NCI-H1417 (cell line): ENCODE results near the gene EML4.

Experiments
- DNase-seq, 3 experiments: peaks; one replicate each; lab custom pipeline; 2025; lab: John Stamatoyannopoulos, UW

The EML4 gene

GRCh38 chr2:42137125-42137841, 31.9 kb upstream of the EML4 start:
- no peak for DNase-seq

- no peak for DNase-seq
Measured at GRCh38 chr2:42138163-42139015, 30.8 kb upstream of the EML4 start.

- no peak for DNase-seq
Measured at GRCh38 chr2:42139101-42139500, 30.1 kb upstream of the EML4 start.

- no peak for DNase-seq
Measured at GRCh38 chr2:42140496-42140895, 28.7 kb upstream of the EML4 start.

GRCh38 chr2:42141687-42142546, 27.2 kb upstream of the EML4 start:
- peak; percentile 18 to 85 (median 58) for DNase-seq

GRCh38 chr2:42142547-42143184, 26.5 kb upstream of the EML4 start:
- peak in 1 of 3 experiments; percentile 59 for DNase-seq

GRCh38 chr2:42147641-42148274, 21.4 kb upstream of the EML4 start:
- no peak for DNase-seq

- DNase-seq: no peak
Measured at GRCh38 chr2:42150159-42150558, 19.0 kb upstream of the EML4 start.

GRCh38 chr2:42153944-42154581, 15.1 kb upstream of the EML4 start:
- no peak for DNase-seq

GRCh38 chr2:42156721-42157120, 12.4 kb upstream of the EML4 start:
- DNase-seq: no peak

GRCh38 chr2:42161444-42161843, 7.7 kb upstream of the EML4 start:
- no peak for DNase-seq

- DNase-seq: peak in 1 of 3 experiments; percentile 25
Measured at GRCh38 chr2:42163444-42164045, 5.6 kb upstream of the EML4 start.

- peak in 1 of 3 experiments; percentile 13 for DNase-seq
Measured at GRCh38 chr2:42164046-42164445, 5.1 kb upstream of the EML4 start.

GRCh38 chr2:42164971-42165370, 4.2 kb upstream of the EML4 start:
- DNase-seq: no peak

GRCh38 chr2:42167458-42167857, 1.7 kb upstream of the EML4 start:
- no peak for DNase-seq

- no peak for DNase-seq
Measured at GRCh38 chr2:42168459-42169099, 574 bp upstream of the EML4 start.

- peak in 1 of 3 experiments; percentile 64 for DNase-seq
Measured at GRCh38 chr2:42169874-42170521, 845 bp downstream of the EML4 start.

GRCh38 chr2:42170619-42171395, 1.7 kb downstream of the EML4 start:
- no peak for DNase-seq
